H1 (cell line): ENCODE data around the gene NAT10.

Experiments used
- CTCF ChIP-seq, 3 experiments: IDR thresholded peaks; 1 replicate in 2 of 3; 2 replicates in 1 of 3; pipeline versions ENCODE4 v1.5.1 to v1.6.1; 2011; ENCODE audit warnings: low read length in 3 of 3, mild to moderate bottlenecking in 3 of 3, inconsistent platforms in 2 of 3, low read depth in 1 of 3, moderate library complexity in 1 of 3; ENCODE audit not compliant: insufficient read depth in 1 of 3; ENCODE audit errors: control extremely low read depth in 1 of 3
- RNF2 ChIP-seq: fragments of 200-900, 300-1000 bp; sonication (generic); IDR thresholded peaks from 2 replicates; pipeline ENCODE4 v1.7.1; 2016; ENCODE audit warnings: borderline replicate concordance, low read depth, mild to moderate bottlenecking, antibody characterized with exemption, low read length; ENCODE audit not compliant: poor library complexity, severe bottlenecking; ENCODE audit errors: missing control alignments
- SIN3A ChIP-seq, 2 experiments: IDR thresholded peaks in 1 of 2; conservative IDR thresholded peaks in 1 of 2; 2 replicates each; pipeline ENCODE4 v1.6.1; 2011 to 2012; ENCODE audit warnings: low read length in 2 of 2, improper control_type of control experiment in 1 of 2, low read depth in 1 of 2, mild to moderate bottlenecking in 1 of 2
- SP4 ChIP-seq: IDR thresholded peaks from 2 replicates; pipeline ENCODE4 v1.6.1; 2012; ENCODE audit warnings: low read length, inconsistent platforms
- TAF1 ChIP-seq: IDR thresholded peaks from 2 replicates; pipeline ENCODE4 v1.6.1; 2011; ENCODE audit warnings: mild to moderate bottlenecking, low read depth, low read length

GRCh38 chr11:34074391-34074790 is 31.0 kb upstream of the NAT10 start:
- no peak for TF ChIP-seq SIN3A (conservative IDR thresholded peaks at IDR 0.05 in 1 of 2, IDR thresholded peaks at IDR 0.05 in 1 of 2; ENCODE audit: low read depth in 1 of 2, low read length in 2 of 2)
- no peak for TF ChIP-seq TAF1
- no peak for TF ChIP-seq SP4
- no peak for TF ChIP-seq CTCF (IDR thresholded peaks at IDR 0.05; ENCODE audit: control extremely low read depth in 1 of 3, insufficient read depth in 1 of 3, low read depth in 1 of 3, low read length in 3 of 3)
- no peak for TF ChIP-seq RNF2
